Kidney (tissue), 14 donors: ENCODE data around the gene GPR85. TPM values are rescaled to one million over a fixed set of nuclear protein-coding genes. Genes with fewer than 3 reads are reported as not detected.

Experiments
- DNase-seq, 5 donors: peaks; one replicate each; pipeline ENCODE4 v3.0.0-alpha.2; 2013 to 2020
- FAIRE-seq: peaks from 2 replicates; lab custom pipeline; 2012; peaks lifted over from hg19 to GRCh38; lab: Jason Lieb, UNC
- H3K27ac ChIP-seq, 2 donors: one replicate each; pipeline ENCODE4 v1.7.0; 2013; ENCODE audit warnings: low read depth in 2 of 2, low read length in 2 of 2, inconsistent platforms in 1 of 2
- H3K27me3 ChIP-seq: one replicate; pipeline ENCODE4 v1.7.1; 2013; ENCODE audit warnings: low read length, inconsistent platforms; ENCODE audit not compliant: control insufficient read depth, insufficient read depth
- H3K36me3 ChIP-seq, 3 donors: one replicate each; pipeline versions ENCODE4 v1.7.0 to v1.7.1; 2013; ENCODE audit warnings: low read length in 3 of 3, control low read depth in 1 of 3, inconsistent platforms in 1 of 3; ENCODE audit not compliant: insufficient read depth in 3 of 3, control insufficient read depth in 2 of 3
- H3K4me1 ChIP-seq, 3 donors: one replicate each; pipeline versions ENCODE4 v1.7.0 to v1.7.1; 2013; ENCODE audit warnings: low read length in 3 of 3, inconsistent platforms in 1 of 3, low read depth in 1 of 3; ENCODE audit not compliant: control insufficient read depth in 2 of 3, insufficient read depth in 2 of 3
- H3K4me3 ChIP-seq, 3 donors: one replicate each; pipeline versions ENCODE4 v1.7.0 to v1.8.1; 2013; ENCODE audit warnings: low read length in 3 of 3, control low read depth in 1 of 3, inconsistent platforms in 1 of 3
- H3K9ac ChIP-seq, 3 donors: one replicate each; pipeline versions ENCODE4 v1.7.0 to v1.7.1; 2013; ENCODE audit warnings: low read length in 3 of 3, control low read depth in 1 of 3, inconsistent platforms in 1 of 3
- H3K9me3 ChIP-seq, 3 donors: one replicate each; pipeline versions ENCODE4 v1.7.0 to v1.7.1; 2013; ENCODE audit warnings: low read length in 3 of 3, control low read depth in 1 of 3, inconsistent platforms in 1 of 3; ENCODE audit not compliant: control insufficient read depth in 2 of 3, insufficient read depth in 1 of 3
- CTCF ChIP-seq: IDR thresholded peaks from 3 replicates; pipeline ENCODE4 v1.5.1; 2012; ENCODE audit warnings: mild to moderate bottlenecking, moderate library complexity, borderline replicate concordance; ENCODE audit not compliant: insufficient read depth; ENCODE audit errors: extremely low read depth
- intact Hi-C: fragments of 100-400 bp; cut with DNase I; formaldehyde crosslinking; loops from one replicate; pipeline ENCODE4 v1.11.1; 2022
- polyA plus RNA-seq: library from polyadenylated mRNA; stranded (reverse); fragments of 350-450 nt; fragmentation: Illumina TruSeq; extraction: RNeasy Lipid Tissue Mini Kit (QIAGEN cat#74804); gene quantifications from one replicate; pipeline ENCODE4 v1.2.3, GENCODE V29; 2014; ENCODE audit warnings: low read depth, low replicate concordance; ENCODE audit not compliant: insufficient read depth
- total RNA-seq: library from RNA; stranded (reverse); fragmentation: NEBNext Ultra II Directional; extraction: Animal tissue kit (Norgen Biotek cat#: 25700); gene quantifications from one replicate; pipeline ENCODE4 v1.2.1, GENCODE V29; 2021
- donor health status: control.
- donor health status: control.
- donor health status: control.
- donor health status: control.
- donor health status: control.
- donor health status: DM: yes; HTN: yes; CAD: no.
- donor health status: Normal renal cell carcinoma (clear cell type).

Gene GPR85
- total and polyA plus RNA-seq, 2 donors from 2014 or later: 0.31 to 0.65 TPM

- TF ChIP-seq CTCF: no peak
- H3K4me3 ChIP-seq: no peak overlapping the region
- no peak overlapping the region for H3K27ac ChIP-seq
- no peaks in the 10 kb centered on the region for H3K4me1 ChIP-seq
- no peaks in the 10 kb centered on the region for H3K36me3 ChIP-seq
- intact Hi-C loops: no loop called here
- DNase-seq (no peak), FAIRE-seq (no peak)
- no peaks in the 10 kb centered on the region for H3K27me3 ChIP-seq
- H3K9ac ChIP-seq: no peak overlapping the region
- no peaks in the 10 kb centered on the region for H3K9me3 ChIP-seq
These were observed 41.4 kb upstream of the GPR85 start for GRCh38 chr7:113128031-113128430.

- Histone ChIP-seq H3K9me3 (no peaks in the 10 kb centered on the region), H3K4me3 (no peak overlapping the region), H3K27ac (no peak overlapping the region), H3K27me3 (no peaks in the 10 kb centered on the region), H3K4me1 (no peaks in the 10 kb centered on the region), H3K36me3 (no peaks in the 10 kb centered on the region), H3K9ac (no peak overlapping the region)
- no peak for DNase-seq
- FAIRE-seq: no peak
- no peak for TF ChIP-seq CTCF
- intact Hi-C loops: no loop called here
These were observed 39.1 kb upstream of the GPR85 start for GRCh38 chr7:113125728-113126127.

- Histone ChIP-seq H3K36me3 (no peaks in the 10 kb centered on the region), H3K27ac (no peak overlapping the region), H3K4me1 (no peaks in the 10 kb centered on the region), H3K4me3 (no peak overlapping the region), H3K9ac (no peak overlapping the region), H3K9me3 (no peaks in the 10 kb centered on the region), H3K27me3 (no peaks in the 10 kb centered on the region)
- no peak for TF ChIP-seq CTCF
- intact Hi-C loops: no loop called here
- DNase-seq (no peak), FAIRE-seq (no peak)
These were observed 36.1 kb upstream of the GPR85 start for GRCh38 chr7:113122744-113123143.

- Histone ChIP-seq H3K27me3 (no peaks in the 10 kb centered on the region), H3K4me1 (no peaks in the 10 kb centered on the region), H3K9me3 (no peaks in the 10 kb centered on the region), H3K9ac (no peak overlapping the region), H3K36me3 (no peaks in the 10 kb centered on the region), H3K4me3 (no peak overlapping the region), H3K27ac (no peak overlapping the region)
- intact Hi-C loops: no loop called here
- DNase-seq (no peak), FAIRE-seq (no peak)
- no peak for TF ChIP-seq CTCF
These were observed 34.0 kb upstream of the GPR85 start for GRCh38 chr7:113120647-113121046.
